Pancreas (tissue), 10 donors: ENCODE results near the gene DHCR7. TPM values are rescaled to one million over a fixed set of nuclear protein-coding genes. Genes with fewer than 3 reads are reported as not detected.

Experiments
- ATAC-seq, 4 donors: fragments of 200-7000 bp; cut with Tn5 transposase; one replicate each; pipeline versions ENCODE4 v1.8.0 to v1.9.1; 2020; ENCODE audit warnings: mild to moderate bottlenecking in 4 of 4, moderate library complexity in 4 of 4
- DNase-seq, 6 donors: peaks; one replicate each; pipeline ENCODE4 v3.0.0-alpha.2; 2020
- FAIRE-seq: peaks from 2 replicates; lab custom pipeline; 2012; peaks lifted over from hg19 to GRCh38; lab: Jason Lieb, UNC
- H3K27ac ChIP-seq, 4 donors: fragments of 200-600 bp; sonication (generic); 1 replicate in 3 of 4; 2 replicates in 1 of 4; pipeline versions ENCODE4 v1.5.0 to v1.8.0; 2020
- H3K27me3 ChIP-seq, 4 donors: fragments of 200-600 bp; one replicate each; pipeline ENCODE4 v1.8.0; 2021
- H3K36me3 ChIP-seq, 3 donors: fragments of 200-600 bp; sonication (generic) in 1 of 3; one replicate each; pipeline versions ENCODE4 v1.5.0 to v1.8.0; 2020 to 2021
- H3K4me1 ChIP-seq, 3 donors: fragments of 200-600 bp; one replicate each; pipeline ENCODE4 v1.8.0; 2021
- H3K4me3 ChIP-seq, 4 donors: fragments of 200-600 bp; sonication (generic) in 2 of 4; one replicate each; pipeline versions ENCODE4 v1.5.0 to v1.8.0; 2020 to 2021
- H3K9me3 ChIP-seq, 4 donors: fragments of 200-600 bp; one replicate each; pipeline ENCODE4 v1.8.0; 2021
- CTCF ChIP-seq, 4 donors: fragments of 200-600 bp; sonication (generic) in 3 of 4; IDR thresholded peaks; one replicate each; pipeline versions ENCODE4 v1.5.0 to v1.8.0; 2021; ENCODE audit warnings: antibody characterized with exemption in 4 of 4
- WGBS, 2 donors: extraction: QIAGEN DNeasy Blood & Tissue Kit; methylation state at CpG; one replicate each; pipeline ENCODE4 v1.1.7; 2013; 5-methylcytosine and 5-hydroxymethylcytosine counted together
- intact Hi-C, 3 donors: fragments of 100-400 bp; cut with DNase I; formaldehyde crosslinking; loops; one replicate each; pipeline versions ENCODE4 v1.11.1 to v1.14.2; 2022
- polyA plus RNA-seq, 2 donors: library from polyadenylated mRNA; stranded (reverse); fragments of 200-250 nt; gene quantifications; one replicate each; pipeline ENCODE4 v1.2.3, GENCODE V29; 2013
- total RNA-seq, 6 donors: library from RNA; stranded (reverse); fragmentation: NEBNext Ultra II Directional in 4 of 6; extraction: Animal tissue kit (Norgen Biotek cat#: 25700) in 4 of 6; gene quantifications; one replicate each; pipeline versions ENCODE4 v1.2.1 to v1.2.4, GENCODE V29; 2021 to 2023
- donor health status: healthy with polysubstance abuse.
- donor health status: DM: no; HTN: no; CAD: no; lungs with moderate emphysema.
- donor health status: DM: no; HTN: no; CAD: no.
- donor health status: control.
- donor health status: control.
- donor health status: Bipolar disorder and iron deficiency.
- donor health status: DM: yes; HTN: yes; CAD: no.
- donor health status: DM: no; HTN: no; CAD: no.
- donor health status: DM: no; HTN: no; CAD: no.
- donor health status: DM: yes; HTN: yes; CAD: no.

DHCR7 gene
- total and polyA plus RNA-seq, 8 donors: 5.7 to 19.8 (median 11.2) TPM

- Histone ChIP-seq H3K4me3 (no peak overlapping the region), H3K27me3 (no peaks in the 10 kb centered on the region), H3K4me1 (no peaks in the 10 kb centered on the region), H3K27ac (no peak overlapping the region), H3K9me3 (no peaks in the 10 kb centered on the region), H3K36me3 (peaks cover 0 to 64% (median 6%) of the 10 kb centered on the region in 3 donors)
- no peak for ATAC-seq
- TF ChIP-seq CTCF (IDR thresholded peaks at IDR 0.05): no peak
- WGBS, 2 donors: 92 to 94% methylated on average over 11 of the region's 11 CpGs
- FAIRE-seq: no peak
- intact Hi-C loops: no loop called here
- no peak for DNase-seq
These were observed 30.3 kb upstream of the DHCR7 start for GRCh38 chr11:71478528-71478840.

- FAIRE-seq (no peak), DNase-seq (peak in 1 of 6 donors; percentile 25), ATAC-seq (no peak)
- Histone ChIP-seq H3K27me3 (no peaks in the 10 kb centered on the region), H3K27ac (no peak overlapping the region), H3K9me3 (no peaks in the 10 kb centered on the region), H3K4me3 (no peak overlapping the region), H3K4me1 (no peaks in the 10 kb centered on the region), H3K36me3 (peaks cover 0 to 64% (median 4%) of the 10 kb centered on the region in 3 donors)
- 84 to 88% methylated on average over 25 of the region's 25 CpGs for WGBS, 2 donors
- intact Hi-C loops: no loop called here
- TF ChIP-seq CTCF (IDR thresholded peaks at IDR 0.05): no peak
These were observed 29.7 kb upstream of the DHCR7 start for GRCh38 chr11:71477641-71478527.

DNA sequence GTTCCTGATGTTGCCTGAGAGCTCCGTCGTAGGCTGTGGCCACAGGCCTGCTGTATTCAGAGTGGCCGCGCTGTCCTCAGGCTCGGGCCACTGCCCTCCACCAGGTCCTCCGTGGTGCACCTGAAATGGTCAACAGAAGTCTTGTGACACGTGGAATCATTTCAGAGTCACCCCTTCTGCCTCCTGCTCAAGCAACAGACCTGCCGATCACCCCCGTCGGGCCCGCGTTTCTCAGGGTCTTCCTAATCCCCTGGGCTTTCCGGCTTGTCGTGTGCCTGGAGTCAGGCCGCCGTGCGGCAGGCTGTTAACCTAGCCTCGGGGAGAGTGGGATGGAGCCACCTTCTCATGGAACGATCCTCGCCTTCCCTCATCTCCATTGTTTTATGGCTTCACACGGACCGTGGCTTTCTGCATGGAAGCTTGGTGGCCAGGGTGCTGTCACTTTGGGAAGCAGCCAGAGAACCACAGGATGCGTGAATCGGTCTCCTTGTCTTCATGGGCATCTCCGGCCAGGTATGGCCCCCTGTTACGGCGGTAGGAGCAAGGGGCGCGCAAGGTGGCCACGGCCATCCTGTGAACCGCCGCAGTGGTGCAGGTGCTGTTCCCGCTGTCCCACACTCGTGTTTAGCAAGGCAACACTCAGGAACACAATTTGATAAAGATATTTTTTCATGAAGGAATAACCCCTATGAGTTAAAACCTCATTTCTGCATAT is 28.9 kb upstream of the DHCR7 start:
- no peak for TF ChIP-seq CTCF (IDR thresholded peaks at IDR 0.05)

DNA sequence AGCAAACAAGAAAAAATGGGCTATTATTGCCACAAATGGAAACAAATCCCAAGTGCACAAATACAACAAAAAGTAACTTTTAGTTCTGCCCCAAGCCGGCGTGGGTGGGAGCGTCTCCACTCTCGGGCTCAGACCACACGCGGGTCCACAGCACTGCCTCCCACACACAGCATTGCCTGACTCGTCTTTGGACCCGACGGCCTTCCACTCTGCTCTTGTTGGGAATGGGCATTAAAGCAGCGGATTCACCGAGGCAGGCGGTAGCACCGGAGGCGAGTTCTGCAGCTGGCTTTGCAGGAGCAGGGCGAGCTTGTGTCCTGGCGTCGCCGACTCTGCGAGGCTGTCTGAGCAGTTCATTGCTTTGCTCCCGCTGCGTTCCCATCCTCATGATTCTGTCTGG is 27.8 kb upstream of the DHCR7 start:
- no peak overlapping the region for H3K4me3 ChIP-seq
- no peak for ATAC-seq
- DNase-seq: no peak
- no peak for FAIRE-seq
- H3K27me3 ChIP-seq: no peaks in the 10 kb centered on the region
- H3K9me3 ChIP-seq: no peaks in the 10 kb centered on the region
- no peak overlapping the region for H3K27ac ChIP-seq
- H3K4me1 ChIP-seq: no peaks in the 10 kb centered on the region
- 96 to 97% methylated on average over 21 of the region's 21 CpGs for WGBS, 2 donors
- no peak for TF ChIP-seq CTCF (IDR thresholded peaks at IDR 0.05)
- H3K36me3 ChIP-seq: peaks cover 0 to 55% (median 3%) of the 10 kb centered on the region in 3 donors
- intact Hi-C loops: no loop called here

More for the DNA sequence above, 28.9 kb upstream of the DHCR7 start:
- Histone ChIP-seq H3K27ac (no peak overlapping the region), H3K9me3 (no peaks in the 10 kb centered on the region), H3K36me3 (peaks cover 0 to 62% (median 3%) of the 10 kb centered on the region in 3 donors), H3K4me1 (no peaks in the 10 kb centered on the region), H3K27me3 (no peaks in the 10 kb centered on the region), H3K4me3 (no peak overlapping the region)
- ATAC-seq: no peak
- FAIRE-seq: no peak
- intact Hi-C loops: no loop called here
- DNase-seq: no peak
- 90 to 93% methylated on average over 34 of the region's 34 CpGs for WGBS, 2 donors
